Omental fat pad (tissue), 4 donors: ENCODE data around the gene OR1E1. TPM values are rescaled to one million over a fixed set of nuclear protein-coding genes. Genes with fewer than 3 reads are reported as not detected.
"Not testable (repeated sequence)": the region's sequence is repeated elsewhere in the genome, so short reads cannot be mapped to it uniquely, and the experiment has no call there.

Experiments
- ATAC-seq: fragments of 150-250 bp; one replicate; pipeline ENCODE4 v1.9.1; 2016; ENCODE audit warnings: mild to moderate bottlenecking, moderate library complexity; ENCODE audit not compliant: low FRiP score
- DNase-seq: peaks from one replicate; pipeline ENCODE4 v3.0.0-alpha.2; 2019; ENCODE audit warnings: low spot score
- CTCF ChIP-seq, 3 donors: fragments of 450-650 bp; IDR thresholded peaks; one replicate each; pipeline ENCODE4 v1.5.1; 2016 to 2017; ENCODE audit warnings: antibody characterized with exemption in 3 of 3, mild to moderate bottlenecking in 3 of 3, moderate library complexity in 2 of 3
- total RNA-seq, 4 donors: library from RNA; depleted of rRNA; stranded (reverse); fragments of >200 nt; gene quantifications; one replicate each; pipeline ENCODE4 v1.1.0, GENCODE V29; 2016

The OR1E1 gene
- total RNA-seq = not detected

- ATAC-seq = no peak
- TF ChIP-seq CTCF (IDR thresholded peaks at IDR 0.05) = no peak
These were observed at the start of gene OR1E1 for GRCh38 chr17:3398310-3398709. Gene OR1E1, minus strand, starts transcription at chr17:3398410. Its CDS starts 0 bp downstream, at chr17:3398410.

GRCh38 chr17:3447625-3448024, 49.4 kb upstream of the OR1E1 start:
- ATAC-seq = no peak
- no peak for TF ChIP-seq CTCF (IDR thresholded peaks at IDR 0.05)
- no peak for DNase-seq

More at GRCh38 chr17:3398310-3398709, at the start of gene OR1E1:
- no peak for DNase-seq

- no peak for ATAC-seq
- DNase-seq = no peak
- no peak for TF ChIP-seq CTCF (IDR thresholded peaks at IDR 0.05)
These were observed 42.2 kb upstream of the OR1E1 start for GRCh38 chr17:3440451-3440850.

- DNase-seq = no peak
- no peak for ATAC-seq
- no peak for TF ChIP-seq CTCF (IDR thresholded peaks at IDR 0.05)
These were observed 40.2 kb upstream of the OR1E1 start for GRCh38 chr17:3438368-3438767.

- DNase-seq = no peak
- no peak for ATAC-seq
- TF ChIP-seq CTCF (IDR thresholded peaks at IDR 0.05) = no peak
These were observed 35.5 kb upstream of the OR1E1 start, which contains the start of gene OR1E2 for GRCh38 chr17:3433741-3434140. Gene OR1E2, minus strand, starts transcription at chr17:3433841. Its CDS starts 0 bp downstream, at chr17:3433841.

GRCh38 chr17:3433215-3433614, 35.0 kb upstream of the OR1E1 start:
- DNase-seq, ATAC-seq: not testable (repeated sequence)

GRCh38 chr17:3418222-3418621, 20.0 kb upstream of the OR1E1 start:
- no peak for TF ChIP-seq CTCF (IDR thresholded peaks at IDR 0.05)
- no peak for ATAC-seq
- no peak for DNase-seq

- ATAC-seq (no peak), DNase-seq (no peak)
- no peak for TF ChIP-seq CTCF (IDR thresholded peaks at IDR 0.05)
These were observed 17.4 kb upstream of the OR1E1 start for GRCh38 chr17:3415610-3416009.

- DNase-seq = not testable (repeated sequence)
These were observed 14.0 kb upstream of the OR1E1 start for GRCh38 chr17:3412216-3412615.

More at GRCh38 chr17:3412216-3412615, 14.0 kb upstream of the OR1E1 start:
- not testable (repeated sequence) for ATAC-seq
